K562 (cell line): ENCODE data around the gene HEMGN. TPM values are rescaled to one million over a fixed set of nuclear protein-coding genes. Genes with fewer than 3 reads are reported as not detected.
A peak's percentile ranks its signal among the peaks of the same experiment; 100 is the strongest.

Experiments used
- BCOR ChIP-seq: fragments of 450-650 bp; IDR thresholded peaks from 2 replicates; pipeline ENCODE4 v1.6.1; 2016
- C11orf30 ChIP-seq: fragments of 450-650 bp; IDR thresholded peaks from 2 replicates; pipeline ENCODE4 v1.6.1; 2016; ENCODE audit warnings: low read depth, mild to moderate bottlenecking
- DMBX1 ChIP-seq: fragments of 250-450 bp; sonication (Bioruptor Pico); IDR thresholded peaks from 2 replicates; pipeline ENCODE4 v1.8.0; 2022; ENCODE audit warnings: inconsistent platforms, mild to moderate bottlenecking, moderate library complexity, borderline replicate concordance
- ELF4 ChIP-seq: fragments of 450-650 bp; formaldehyde crosslinking; IDR thresholded peaks from 2 replicates; pipeline ENCODE4 v1.4.0; 2022; ENCODE audit warnings: missing genetic modification characterization
- ERF ChIP-seq: fragments of 450-650 bp; formaldehyde crosslinking; IDR thresholded peaks from 2 replicates; pipeline ENCODE4 v1.4.0; 2020; ENCODE audit warnings: mild to moderate bottlenecking, mixed read lengths
- HDGF ChIP-seq: fragments of 450-650 bp; IDR thresholded peaks from 2 replicates; pipeline ENCODE4 v1.6.1; 2016
- HES1 ChIP-seq: fragments of 450-650 bp; IDR thresholded peaks from 2 replicates; pipeline ENCODE4 v1.6.1; 2016; ENCODE audit warnings: low read depth, mild to moderate bottlenecking, moderate library complexity
- HIVEP1 ChIP-seq: fragments of 250-450 bp; sonication (Bioruptor Pico); IDR thresholded peaks from 2 replicates; pipeline ENCODE4 v1.4.0; 2020; ENCODE audit warnings: mild to moderate bottlenecking
- LCOR ChIP-seq: sonication (generic); formaldehyde crosslinking; IDR thresholded peaks from 2 replicates; pipeline ENCODE4 v1.8.0; 2022; ENCODE audit warnings: mild to moderate bottlenecking, missing genetic modification reagents
- MAFK ChIP-seq: IDR thresholded peaks from 2 replicates; pipeline ENCODE4 v1.6.1; 2011; ENCODE audit warnings: low read length, improper control_type of control experiment
- MAZ ChIP-seq, 2 experiments: fragments of 450-650 bp in 1 of 2; sonication (generic) in 1 of 2; formaldehyde crosslinking; IDR thresholded peaks in 1 of 2; conservative IDR thresholded peaks in 1 of 2; 2 replicates each; pipeline versions ENCODE4 v1.4.0 to v1.5.0; 2020; ENCODE audit warnings: mild to moderate bottlenecking in 1 of 2, missing genetic modification reagents in 1 of 2
- MTA2 ChIP-seq: fragments of 450-650 bp; IDR thresholded peaks from 2 replicates; pipeline ENCODE4 v1.6.1; 2016; ENCODE audit warnings: low read depth
- MTF1 ChIP-seq: fragments of 250-450 bp; sonication (Bioruptor Pico); IDR thresholded peaks from 2 replicates; pipeline ENCODE4 v1.9.0; 2021; ENCODE audit warnings: moderate library complexity, mild to moderate bottlenecking, inconsistent platforms, borderline replicate concordance
- NCOA4 ChIP-seq: fragments of 450-650 bp; IDR thresholded peaks from 2 replicates; pipeline ENCODE4 v1.6.1; 2018; ENCODE audit warnings: mild to moderate bottlenecking; ENCODE audit not compliant: partially characterized antibody
- NFIC ChIP-seq: fragments of 450-650 bp; IDR thresholded peaks from 2 replicates; pipeline ENCODE4 v1.6.1; 2017; ENCODE audit warnings: mild to moderate bottlenecking, inconsistent platforms
- RUNX1 ChIP-seq: sonication (generic); IDR thresholded peaks from 2 replicates; pipeline ENCODE4 v1.6.1; 2016; ENCODE audit warnings: antibody characterized with exemption, low read depth
- SMARCA4 ChIP-seq: fragments of 450-650 bp; IDR thresholded peaks from 2 replicates; pipeline ENCODE4 v1.6.1; 2016
- SOX6 ChIP-seq: fragments of 450-650 bp; IDR thresholded peaks from 2 replicates; pipeline ENCODE4 v1.6.1; 2014; ENCODE audit warnings: mild to moderate bottlenecking
- TBP ChIP-seq: optimal IDR thresholded peaks from 2 replicates; pipeline ENCODE3; 2011; ENCODE audit warnings: low read depth, low read length, improper control_type of control experiment
- TCF3 ChIP-seq: sonication (generic); formaldehyde crosslinking; IDR thresholded peaks from 2 replicates; pipeline ENCODE4 v1.4.0; 2020; ENCODE audit warnings: mild to moderate bottlenecking, missing genetic modification reagents
- TFAP4 ChIP-seq: sonication (generic); formaldehyde crosslinking; IDR thresholded peaks from 2 replicates; pipeline ENCODE4 v1.8.0; 2022; ENCODE audit warnings: missing genetic modification reagents, mild to moderate bottlenecking, moderate library complexity, borderline replicate concordance
- TRIM28 ChIP-seq: fragments of 450-650 bp; IDR thresholded peaks from 2 replicates; pipeline ENCODE4 v1.6.1; 2017
- TSHZ1 ChIP-seq: fragments of 250-450 bp; sonication (Bioruptor Pico); IDR thresholded peaks from 2 replicates; pipeline ENCODE4 v1.4.0; 2020; ENCODE audit warnings: mild to moderate bottlenecking, moderate library complexity
- ZFP36 ChIP-seq: fragments of 150-350 bp; IDR thresholded peaks from 2 replicates; pipeline ENCODE4 v1.6.1; 2018; ENCODE audit warnings: low read length, low read depth; ENCODE audit not compliant: partially characterized antibody
- ZNF311 ChIP-seq: fragments of 250-450 bp; sonication (Bioruptor Pico); IDR thresholded peaks from 2 replicates; pipeline ENCODE4 v1.4.0; 2020; ENCODE audit warnings: mild to moderate bottlenecking, moderate library complexity
- ZNF644 ChIP-seq: fragments of 200-800 bp; sonication (Bioruptor generic); IDR thresholded peaks from 2 replicates; pipeline ENCODE4 v1.6.1; 2016; ENCODE audit warnings: low read depth, missing genetic modification characterization, missing compliant biosample characterization
- ZNF766 ChIP-seq: fragments of 200-800 bp; sonication (Bioruptor generic); conservative IDR thresholded peaks from 2 replicates; pipeline ENCODE4 v1.6.1; 2016; ENCODE audit warnings: missing genetic modification characterization, missing compliant biosample characterization
- polyA plus RNA-seq, 8 experiments: library from polyadenylated mRNA; depleted of rRNA in 4 of 8; stranded (reverse) in 5 of 8; unstranded in 3 of 8; fragments of >200 nt; fragmentation: Nextera tagmentation in 2 of 8; fragmentation: Illumina TruSeq in 1 of 8; extraction: Ambion mirVana in 2 of 8; extraction: Trizol in 1 of 8; gene quantifications; 2 replicates each; pipeline versions ENCODE4 v1.2.1 to v1.2.3, GENCODE V29; 2011 to 2014; ENCODE audit warnings: inconsistent platforms in 1 of 8, missing spikeins in 1 of 8
- total RNA-seq, 7 experiments: library from RNA; depleted of rRNA in 6 of 7; stranded (reverse); fragments of >200 nt in 6 of 7; fragmentation: Illumina TruSeq in 2 of 7; extraction: Trizol in 2 of 7; gene quantifications; 2 replicates each; pipeline versions ENCODE4 v1.2.1 to v1.2.3, GENCODE V29; 2011 to 2021; ENCODE audit warnings: low replicate concordance in 1 of 7

HEMGN gene
- total and polyA plus RNA-seq, 9 of the 15 experiments (the other 6 are each of a cell fraction or from before 2014, with no cell fraction given), result 56.3 to 258 (median 137) TPM

GRCh38 chr9:97960678-97961328 is 22.8 kb upstream of the HEMGN start (continued):
- peak; percentile 95 for TF ChIP-seq DMBX1
- TF ChIP-seq HIVEP1 (CRISPR knock-in tag), result 0 out of 2 replicates have a peak, but pooled peaks have one; percentile 14
- TF ChIP-seq C11orf30, result peak; percentile 73
- TF ChIP-seq ZNF644 (tag), result peak; percentile 88
- peak; percentile 90 for TF ChIP-seq NFIC
- TF ChIP-seq TFAP4, result peak; percentile 81
- TF ChIP-seq ERF (CRISPR knock-in tag), result peak; percentile 10; the same call in 1 of the 2 replicates
- peak; percentile 17 for TF ChIP-seq ELF4 (CRISPR knock-in tag)
- peak; percentile 55 for TF ChIP-seq MAFK
- TF ChIP-seq TRIM28, result peak; percentile 97
- peak; percentile 99 for TF ChIP-seq SMARCA4
- peak; percentile 17 for TF ChIP-seq TBP
- peak; percentile 96; the same call in 1 of the 2 replicates for TF ChIP-seq HDGF
- peak in 1 of 2 experiments; percentile 60; a peak in 3 of 4 replicates for TF ChIP-seq MAZ (CRISPR knock-in tag; conservative IDR thresholded peaks at IDR 0.05 in 1 of 2, IDR thresholded peaks at IDR 0.05 in 1 of 2)
- peak; percentile 92 for TF ChIP-seq SOX6
- peak; percentile 93 for TF ChIP-seq MTA2
- peak; percentile 66 for TF ChIP-seq MTF1 (CRISPR knock-in tag)
- peak; percentile 88 for TF ChIP-seq ZNF311 (CRISPR knock-in tag)
- TF ChIP-seq LCOR (CRISPR knock-in tag), result peak; percentile 93
- peak; percentile 99 for TF ChIP-seq TCF3 (CRISPR knock-in tag)
- peak; percentile 77 for TF ChIP-seq NCOA4
- peak; percentile 90 for TF ChIP-seq ZNF766 (CRISPR knock-in tag)
- TF ChIP-seq RUNX1, result peak; percentile 90
- TF ChIP-seq ZFP36, result peak; percentile 45
- peak; percentile 53; the same call in 1 of the 2 replicates for TF ChIP-seq HES1
- TF ChIP-seq TSHZ1 (CRISPR knock-in tag), result 0 out of 2 replicates have a peak, but pooled peaks have one; percentile 25
- peak; percentile 92 for TF ChIP-seq BCOR
